HL-60 (cell line): Measurements from ENCODE around the gene UNC45A.

Source experiments
- DNase-seq, 2 experiments: peaks; one replicate each; pipeline ENCODE4 v3.0.0-alpha.2; 2010 to 2020; ENCODE audit warnings: low read depth in 1 of 2, low spot score in 1 of 2
- H3K27ac ChIP-seq: fragments of 250-450 bp; sonication (Bioruptor Pico); replicated peaks from 2 replicates; pipeline ENCODE4 v1.5.1; 2020; ENCODE audit warnings: mild to moderate bottlenecking, moderate library complexity
- H3K27me3 ChIP-seq: fragments of 250-450 bp; sonication (Bioruptor Pico); 2 replicates; pipeline ENCODE4 v1.5.1; 2021; ENCODE audit warnings: mild to moderate bottlenecking, moderate library complexity; ENCODE audit not compliant: insufficient read depth, poor library complexity, severe bottlenecking
- H3K4me3 ChIP-seq: replicated peaks from 2 replicates; pipeline ENCODE4 v1.5.1; 2011; ENCODE audit warnings: mild to moderate bottlenecking, control low read depth, low read length; ENCODE audit not compliant: insufficient read depth
- CTCF ChIP-seq: IDR thresholded peaks from one replicate; pipeline ENCODE4 v1.5.1; 2011; ENCODE audit warnings: low read length, control low read depth, inconsistent platforms; ENCODE audit not compliant: insufficient read depth
- GABPA ChIP-seq: IDR thresholded peaks from 2 replicates; pipeline ENCODE4 v1.6.1; 2012; ENCODE audit warnings: low read depth
- POLR2AphosphoS5 ChIP-seq: IDR thresholded peaks from 2 replicates; pipeline ENCODE4 v1.6.1; 2012; ENCODE audit warnings: low read depth
- REST ChIP-seq: IDR thresholded peaks from 2 replicates; pipeline ENCODE4 v1.6.1; 2012; ENCODE audit warnings: low read depth; ENCODE audit not compliant: insufficient replicate concordance
- SPI1 ChIP-seq: IDR thresholded peaks from 2 replicates; pipeline ENCODE4 v1.6.1; 2012; ENCODE audit warnings: low read depth, mild to moderate bottlenecking, borderline replicate concordance

Gene UNC45A

GRCh38 chr15:90966262-90966661, 31.2 kb downstream of the UNC45A start:
- Histone ChIP-seq H3K27ac (no peak overlapping the region), H3K27me3 (no peaks in the 10 kb centered on the region), H3K4me3 (no peak overlapping the region)
- DNase-seq = no peak
- TF ChIP-seq POLR2AphosphoS5 = peak; percentile 13; the same call in 1 of the 2 replicates
- TF ChIP-seq GABPA = no peak
- TF ChIP-seq REST = no peak
- TF ChIP-seq CTCF = no peak

- no peak overlapping the region for H3K27ac ChIP-seq
- no peak for DNase-seq
- no peak overlapping the region for H3K4me3 ChIP-seq
- H3K27me3 ChIP-seq = no peaks in the 10 kb centered on the region
- TF ChIP-seq POLR2AphosphoS5 (no peak), SPI1 (no peak), CTCF (no peak), GABPA (no peak), REST (no peak)
Observed at GRCh38 chr15:90967206-90967605, 32.1 kb downstream of the UNC45A start.

- no peak overlapping the region for H3K27ac ChIP-seq
- no peak for DNase-seq
- no peak overlapping the region for H3K4me3 ChIP-seq
- H3K27me3 ChIP-seq = no peaks in the 10 kb centered on the region
- TF ChIP-seq SPI1 (no peak), GABPA (no peak), REST (no peak), POLR2AphosphoS5 (no peak), CTCF (no peak)
Observed at GRCh38 chr15:90968434-90968833, 33.3 kb downstream of the UNC45A start.
